Gastroesophageal sphincter (tissue), 4 donors: ENCODE measurements around the gene FGFR3. TPM values are rescaled to one million over a fixed set of nuclear protein-coding genes. Genes with fewer than 3 reads are reported as not detected.

ENCODE experiments used
- ATAC-seq: fragments of 150-250 bp; one replicate; pipeline ENCODE4 v1.9.1; 2016; ENCODE audit warnings: mild to moderate bottlenecking, moderate library complexity
- H3K27ac ChIP-seq, 4 donors: fragments of 200-600 bp; sonication (generic) in 3 of 4; 1 replicate in 3 of 4; 2 replicates in 1 of 4; pipeline ENCODE4 v1.5.1; 2016 to 2019
- H3K27me3 ChIP-seq: fragments of 200-600 bp; sonication (generic); one replicate; pipeline ENCODE4 v1.5.1; 2019
- H3K36me3 ChIP-seq, 2 donors: fragments of 200-600 bp; sonication (generic); one replicate each; pipeline ENCODE4 v1.5.1; 2019; ENCODE audit warnings: control low read depth in 1 of 2
- H3K4me1 ChIP-seq, 3 donors: fragments of 200-600 bp; sonication (generic); 1 replicate in 2 of 3; 2 replicates in 1 of 3; pipeline ENCODE4 v1.5.1; 2016 to 2019; ENCODE audit warnings: control low read depth in 2 of 3
- H3K4me3 ChIP-seq, 2 donors: fragments of 200-600 bp; sonication (generic); one replicate each; pipeline ENCODE4 v1.5.1; 2019; ENCODE audit warnings: mild to moderate bottlenecking in 1 of 2, moderate library complexity in 1 of 2
- H3K9me3 ChIP-seq, 3 donors: fragments of 200-600 bp; sonication (generic); one replicate each; pipeline ENCODE4 v1.5.1; 2017 to 2019; ENCODE audit warnings: control low read depth in 2 of 3
- CTCF ChIP-seq, 4 experiments: fragments of 200-600 bp in 2 of 4; fragments of 450-650 bp in 2 of 4; sonication (generic) in 1 of 4; IDR thresholded peaks; one replicate each; pipeline ENCODE4 v1.5.1; 2017 to 2019; ENCODE audit warnings: antibody characterized with exemption in 4 of 4, mild to moderate bottlenecking in 2 of 4, moderate library complexity in 2 of 4
- EP300 ChIP-seq: sonication (generic); formaldehyde crosslinking; IDR thresholded peaks from one replicate; pipeline ENCODE4 v1.6.1; 2017; ENCODE audit warnings: antibody characterized with exemption, mild to moderate bottlenecking
- POLR2A ChIP-seq, 2 donors: fragments of 450-650 bp; IDR thresholded peaks; one replicate each; pipeline ENCODE4 v1.6.1; 2017; ENCODE audit warnings: antibody characterized with exemption in 2 of 2, mild to moderate bottlenecking in 2 of 2, moderate library complexity in 1 of 2
- POLR2AphosphoS5 ChIP-seq: sonication (generic); formaldehyde crosslinking; IDR thresholded peaks from one replicate; pipeline ENCODE4 v1.6.1; 2017; ENCODE audit warnings: antibody characterized with exemption
- WGBS, 2 donors: methylation state at CpG; one replicate each; pipeline ENCODE4 v1.1.5; 2018; ENCODE audit warnings: low coverage in 1 of 2; 5-methylcytosine and 5-hydroxymethylcytosine counted together
- total RNA-seq, 4 donors: library from RNA; depleted of rRNA; stranded (reverse); fragments of >200 nt; gene quantifications; one replicate each; pipeline ENCODE4 v1.1.0, GENCODE V29; 2016

FGFR3 gene
- total RNA-seq, 4 donors from 2014 or later = 1.4 to 17.7 (median 1.8) TPM

GRCh38 chr4:1797298-1797860, 4.3 kb downstream of the FGFR3 start:
- Histone ChIP-seq H3K9me3 (no peaks in the 10 kb centered on the region), H3K27ac (no peak overlapping the region), H3K27me3 (peaks cover 82% of the 10 kb centered on the region), H3K4me3 (no peak overlapping the region), H3K4me1 (peaks cover 0 to 29% (median 17%) of the 10 kb centered on the region in 3 donors), H3K36me3 (no peaks in the 10 kb centered on the region)
- no peak for ATAC-seq
- TF ChIP-seq EP300 (no peak), POLR2AphosphoS5 (no peak), CTCF (IDR thresholded peaks at IDR 0.05) (no peak), POLR2A (IDR thresholded peaks at IDR 0.05) (no peak)
- WGBS, 2 donors = 40% methylated on average over 1 of the region's 16 CpGs; no CpG with 5 or more reads in 1 of the 2 donors

GRCh38 chr4:1797861-1798579, 4.9 kb downstream of the FGFR3 start:
- no peak for TF ChIP-seq CTCF (IDR thresholded peaks at IDR 0.05)
- no peak for TF ChIP-seq POLR2A (IDR thresholded peaks at IDR 0.05)
- TF ChIP-seq EP300 = no peak
- no peak for TF ChIP-seq POLR2AphosphoS5
- ATAC-seq = no peak
- H3K27me3 ChIP-seq = peaks cover 77% of the 10 kb centered on the region

GRCh38 chr4:1798580-1799386, 5.7 kb downstream of the FGFR3 start:
- Histone ChIP-seq H3K27ac (no peak overlapping the region), H3K27me3 (peaks cover 70% of the 10 kb centered on the region), H3K36me3 (no peaks in the 10 kb centered on the region), H3K4me1 (peaks cover 0 to 19% (median 17%) of the 10 kb centered on the region in 3 donors), H3K9me3 (no peaks in the 10 kb centered on the region), H3K4me3 (no peak overlapping the region)
- no peak for TF ChIP-seq POLR2A (IDR thresholded peaks at IDR 0.05)
- no peak for TF ChIP-seq EP300
- TF ChIP-seq CTCF (IDR thresholded peaks at IDR 0.05) = no peak
- TF ChIP-seq POLR2AphosphoS5 = no peak
- 66% methylated on average over 12 of the region's 30 CpGs; no CpG with 5 or more reads in 1 of the 2 donors for whole genome bisulfite sequencing, 2 donors
- no peak for ATAC-seq

More at GRCh38 chr4:1797861-1798579, 4.9 kb downstream of the FGFR3 start:
- Histone ChIP-seq H3K4me1 (peaks cover 0 to 24% (median 17%) of the 10 kb centered on the region in 3 donors), H3K9me3 (no peaks in the 10 kb centered on the region), H3K36me3 (no peaks in the 10 kb centered on the region), H3K27ac (no peak overlapping the region), H3K4me3 (no peak overlapping the region)
- WGBS, 2 donors = 67% methylated on average over 6 of the region's 27 CpGs; no CpG with 5 or more reads in 1 of the 2 donors

GRCh38 chr4:1799387-1800375, 6.6 kb downstream of the FGFR3 start:
- H3K9me3 ChIP-seq = no peaks in the 10 kb centered on the region
- TF ChIP-seq POLR2A (IDR thresholded peaks at IDR 0.05) (no peak), EP300 (no peak), CTCF (IDR thresholded peaks at IDR 0.05) (no peak), POLR2AphosphoS5 (no peak)
- H3K36me3 ChIP-seq = no peaks in the 10 kb centered on the region
- ATAC-seq = no peak
- WGBS, 2 donors = 76 to 100% methylated on average over 4 of the region's 41 CpGs
- H3K27me3 ChIP-seq = peaks cover 62% of the 10 kb centered on the region
- no peak overlapping the region for H3K4me3 ChIP-seq
- H3K4me1 ChIP-seq = peaks cover 0 to 10% (median 8%) of the 10 kb centered on the region in 3 donors
- H3K27ac ChIP-seq = no peak overlapping the region
